GM12865 (cell line): ENCODE data around the gene SLCO3A1.

ENCODE experiments used
- DNase-seq: peaks from one replicate; pipeline ENCODE4 v3.0.0; 2010; ENCODE audit warnings: low read depth
- H3K4me3 ChIP-seq: 2 replicates; pipeline ENCODE4 v1.5.1; 2011; ENCODE audit warnings: mild to moderate bottlenecking, low read depth, low read length, control low read depth
- TF ChIP-seq, protein P1 (sequence below): IDR thresholded peaks from 2 replicates; pipeline ENCODE4 v1.5.1; 2011; ENCODE audit warnings: low read length, control low read depth, low read depth, inconsistent platforms; ENCODE audit not compliant: insufficient read depth; ENCODE audit errors: missing control alignments

The SLCO3A1 gene

DNA sequence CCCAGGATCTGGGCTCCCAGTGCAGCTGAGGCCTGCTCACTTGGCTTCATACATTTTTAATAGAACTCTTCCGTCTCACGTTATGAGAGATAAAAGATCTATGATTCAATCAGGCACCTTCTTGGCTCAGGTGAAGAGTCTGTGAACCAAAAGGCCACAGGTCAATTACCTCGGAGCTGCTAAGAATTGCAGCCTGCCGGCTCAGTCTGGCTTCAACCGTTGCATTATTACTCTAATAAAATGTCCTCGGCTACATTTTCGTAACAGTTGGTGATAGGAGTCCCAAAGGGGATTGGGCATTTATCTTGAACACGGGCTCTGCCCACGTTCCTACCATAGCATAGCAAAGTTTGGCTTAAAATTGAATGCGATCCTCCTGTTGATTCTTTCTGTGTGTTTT is 176.3 kb downstream of the SLCO3A1 start:
- H3K4me3 ChIP-seq: no peak overlapping the region
- no peak for DNase-seq
- TF ChIP-seq, protein P1, sequence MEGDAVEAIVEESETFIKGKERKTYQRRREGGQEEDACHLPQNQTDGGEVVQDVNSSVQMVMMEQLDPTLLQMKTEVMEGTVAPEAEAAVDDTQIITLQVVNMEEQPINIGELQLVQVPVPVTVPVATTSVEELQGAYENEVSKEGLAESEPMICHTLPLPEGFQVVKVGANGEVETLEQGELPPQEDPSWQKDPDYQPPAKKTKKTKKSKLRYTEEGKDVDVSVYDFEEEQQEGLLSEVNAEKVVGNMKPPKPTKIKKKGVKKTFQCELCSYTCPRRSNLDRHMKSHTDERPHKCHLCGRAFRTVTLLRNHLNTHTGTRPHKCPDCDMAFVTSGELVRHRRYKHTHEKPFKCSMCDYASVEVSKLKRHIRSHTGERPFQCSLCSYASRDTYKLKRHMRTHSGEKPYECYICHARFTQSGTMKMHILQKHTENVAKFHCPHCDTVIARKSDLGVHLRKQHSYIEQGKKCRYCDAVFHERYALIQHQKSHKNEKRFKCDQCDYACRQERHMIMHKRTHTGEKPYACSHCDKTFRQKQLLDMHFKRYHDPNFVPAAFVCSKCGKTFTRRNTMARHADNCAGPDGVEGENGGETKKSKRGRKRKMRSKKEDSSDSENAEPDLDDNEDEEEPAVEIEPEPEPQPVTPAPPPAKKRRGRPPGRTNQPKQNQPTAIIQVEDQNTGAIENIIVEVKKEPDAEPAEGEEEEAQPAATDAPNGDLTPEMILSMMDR: no peak

DNA sequence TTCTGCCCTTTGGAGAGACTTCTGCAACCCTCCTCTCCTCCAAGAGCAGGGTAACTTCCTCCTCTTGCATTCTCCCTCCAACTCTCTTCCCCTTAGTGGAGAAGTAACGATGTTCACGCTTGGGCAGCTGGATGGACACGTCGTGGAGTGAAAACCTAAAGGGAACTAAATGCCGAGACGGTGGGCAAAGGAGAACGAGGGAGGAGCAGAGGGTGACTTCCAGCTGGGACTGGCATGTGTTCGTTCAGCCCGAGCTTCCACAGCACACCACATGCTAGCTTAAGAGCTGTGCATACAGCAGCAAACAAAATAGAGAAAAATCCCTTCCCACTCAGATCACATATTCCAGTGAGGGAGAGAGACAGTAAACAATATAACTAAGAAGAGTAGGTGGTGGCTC is 179.8 kb downstream of the SLCO3A1 start:
- TF ChIP-seq, protein P1: no peak
- no peak overlapping the region for H3K4me3 ChIP-seq
- no peak for DNase-seq

DNA sequence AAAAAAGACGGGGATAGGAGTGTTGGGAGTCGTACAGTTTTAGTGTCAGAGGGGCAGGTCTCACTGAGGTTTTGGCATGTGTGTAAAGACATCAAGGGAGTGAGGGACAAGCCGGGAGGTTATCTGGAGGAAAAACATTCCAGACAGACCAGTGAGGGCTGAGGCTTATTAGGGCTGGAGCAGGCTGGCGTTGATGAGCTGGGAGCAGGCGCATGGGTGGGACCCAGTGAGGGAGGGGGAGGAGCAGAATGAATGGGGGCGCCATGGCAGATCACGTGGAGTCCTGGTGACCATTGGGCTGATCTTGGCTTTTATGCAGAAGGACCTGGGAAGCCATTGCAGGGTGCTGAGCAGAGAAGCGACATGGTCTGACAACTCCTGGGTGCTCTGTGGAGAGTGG is 180.2 kb downstream of the SLCO3A1 start:
- TF ChIP-seq, protein P1: no peak
- no peak for DNase-seq
- no peak overlapping the region for H3K4me3 ChIP-seq

DNA sequence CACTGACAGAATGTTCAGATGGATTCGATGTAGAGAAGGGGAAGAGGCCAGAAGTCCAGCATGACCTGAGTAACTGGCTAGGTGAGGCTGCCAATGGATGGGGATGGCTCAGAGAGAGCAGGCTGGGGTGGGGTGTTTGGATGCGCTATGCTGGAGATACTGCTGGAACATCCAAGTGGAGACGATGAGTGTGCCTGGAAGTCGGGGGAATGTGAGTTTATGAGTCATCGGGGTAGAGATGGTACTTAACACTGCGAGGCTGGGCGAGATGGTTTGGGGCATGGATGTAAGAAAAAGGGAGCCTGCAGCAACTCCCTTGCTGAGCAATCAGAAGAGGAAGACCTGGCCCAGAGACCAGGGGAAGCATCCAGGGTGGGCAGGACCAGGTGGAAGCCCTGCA is 180.7 kb downstream of the SLCO3A1 start:
- no peak for DNase-seq
- H3K4me3 ChIP-seq: no peak overlapping the region
- TF ChIP-seq, protein P1: no peak

DNA sequence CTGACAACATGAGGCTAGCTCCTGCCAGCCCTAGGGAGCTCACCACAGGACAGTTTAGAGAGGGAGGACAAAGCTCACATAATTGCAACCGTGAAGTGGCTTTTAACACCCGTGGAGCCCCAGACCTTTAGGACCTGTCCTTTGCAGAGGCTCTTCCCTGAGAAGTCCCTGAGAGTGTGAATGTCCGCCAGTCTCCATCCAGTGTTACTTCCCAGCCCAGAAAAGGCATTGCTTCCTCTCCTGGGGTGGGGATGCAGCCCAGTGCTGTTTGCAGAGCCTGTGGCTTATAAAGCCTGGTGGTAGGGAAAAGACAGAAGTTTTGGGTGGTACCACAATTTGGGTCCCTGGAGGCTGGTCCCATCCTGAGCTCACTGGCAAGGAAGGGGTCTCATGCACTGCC is 182.0 kb downstream of the SLCO3A1 start:
- H3K4me3 ChIP-seq: no peak overlapping the region
- no peak for DNase-seq
- TF ChIP-seq, protein P1: no peak

DNA sequence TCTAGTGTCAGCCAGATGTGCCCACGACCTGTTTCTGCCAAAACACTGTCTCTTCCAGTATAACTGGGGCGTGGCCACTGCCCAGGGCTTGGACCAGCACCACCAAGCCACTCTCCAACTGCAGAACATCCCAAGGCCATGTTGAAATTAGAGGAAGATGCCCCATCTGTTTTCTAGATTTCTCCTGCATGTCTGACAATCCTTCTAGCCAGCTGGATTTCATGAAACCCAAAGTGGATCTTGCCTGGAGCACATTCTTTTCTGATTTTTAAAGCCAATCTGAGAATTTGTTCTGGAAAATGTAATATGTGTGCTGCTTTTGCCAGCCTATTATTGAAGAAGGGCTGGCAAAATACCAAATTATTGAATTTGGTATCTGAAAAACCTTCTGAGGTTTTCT is 182.5 kb downstream of the SLCO3A1 start:
- no peak overlapping the region for H3K4me3 ChIP-seq
- DNase-seq: no peak
- TF ChIP-seq, protein P1: no peak

DNA sequence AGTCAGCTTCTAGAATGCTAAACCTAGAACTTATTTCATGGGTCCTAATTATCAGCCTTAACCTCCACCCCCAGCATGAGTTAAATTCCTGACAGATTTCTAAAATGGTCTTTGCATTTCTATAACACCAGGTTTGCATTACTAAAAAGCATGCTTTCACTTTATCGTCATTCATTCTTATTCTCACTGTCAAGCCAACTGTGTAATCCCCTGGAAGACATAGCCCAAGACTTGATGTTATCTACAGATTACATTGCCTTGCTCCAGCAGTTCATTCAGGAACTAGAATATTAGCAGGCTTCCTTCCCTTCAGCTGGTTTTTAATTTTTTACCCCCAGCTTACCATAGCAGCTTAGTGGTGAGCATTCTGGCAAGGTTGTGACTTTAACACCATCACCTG is 184.0 kb downstream of the SLCO3A1 start:
- no peak for DNase-seq
- no peak overlapping the region for H3K4me3 ChIP-seq

More for the DNA sequence above, 184.0 kb downstream of the SLCO3A1 start:
- TF ChIP-seq, protein P1: no peak
